Mesenchymal stem cell (in vitro differentiated cells and primary cell): Measurements from ENCODE around the gene OR52A1.
"Not testable (repeated sequence)": the region's sequence is repeated elsewhere in the genome, so short reads cannot be mapped to it uniquely, and the experiment has no call there.

Experiments used
- DNase-seq: peaks from one replicate; pipeline ENCODE4 v3.0.0-alpha.2; 2013
- H2AFZ ChIP-seq: one replicate; pipeline ENCODE4 v1.6.1; 2013; ENCODE audit warnings: low read depth, mild to moderate bottlenecking, control low read depth, inconsistent platforms, low read length, moderate library complexity
- H2AK5ac ChIP-seq: 2 replicates; pipeline ENCODE4 v1.6.1; 2013; ENCODE audit warnings: low read length, moderate library complexity, mild to moderate bottlenecking, inconsistent platforms; ENCODE audit not compliant: severe bottlenecking
- H2BK120ac ChIP-seq: one replicate; pipeline ENCODE4 v1.6.1; 2013; ENCODE audit warnings: low read depth, mild to moderate bottlenecking, inconsistent platforms, low read length, moderate library complexity
- H2BK12ac ChIP-seq, 2 experiments: one replicate each; pipeline ENCODE4 v1.6.1; 2013; ENCODE audit warnings: inconsistent platforms in 2 of 2, low read length in 2 of 2, mild to moderate bottlenecking in 2 of 2, moderate library complexity in 2 of 2, control low read depth in 1 of 2
- H2BK15ac ChIP-seq: one replicate; pipeline ENCODE4 v1.6.1; 2013; ENCODE audit warnings: mild to moderate bottlenecking, low read depth, inconsistent platforms; ENCODE audit not compliant: poor library complexity, severe bottlenecking
- H2BK5ac ChIP-seq: 2 replicates; pipeline ENCODE4 v1.6.1; 2013; ENCODE audit warnings: low read depth, mild to moderate bottlenecking, low read length, control low read depth, inconsistent platforms; ENCODE audit not compliant: poor library complexity, severe bottlenecking
- H3K14ac ChIP-seq, 2 experiments: one replicate each; pipeline ENCODE4 v1.6.1; 2013; ENCODE audit warnings: inconsistent platforms in 2 of 2, low read length in 2 of 2, control low read depth in 1 of 2, mild to moderate bottlenecking in 1 of 2, moderate library complexity in 1 of 2
- H3K18ac ChIP-seq, 2 experiments: one replicate each; pipeline ENCODE4 v1.6.1; 2013; ENCODE audit warnings: inconsistent platforms in 2 of 2, low read length in 2 of 2, control low read depth in 1 of 2, low read depth in 1 of 2, mild to moderate bottlenecking in 1 of 2
- H3K23ac ChIP-seq, 2 experiments: one replicate each; pipeline ENCODE4 v1.6.1; 2013; ENCODE audit warnings: inconsistent platforms in 2 of 2, low read length in 2 of 2, mild to moderate bottlenecking in 2 of 2, moderate library complexity in 2 of 2, control low read depth in 1 of 2
- H3K27ac ChIP-seq: 2 replicates; pipeline ENCODE4 v1.5.1; 2013; ENCODE audit warnings: mild to moderate bottlenecking, moderate library complexity, low read length, control low read depth, inconsistent platforms; ENCODE audit not compliant: poor library complexity, severe bottlenecking
- H3K27me3 ChIP-seq, 2 experiments: 2 replicates each; pipeline versions ENCODE4 v1.6.1 to v1.7.0; 2013; ENCODE audit warnings: low read length in 2 of 2, mild to moderate bottlenecking in 2 of 2, moderate library complexity in 2 of 2, control low read depth in 1 of 2, inconsistent platforms in 1 of 2; ENCODE audit not compliant: control insufficient read depth in 1 of 2, insufficient read depth in 1 of 2
- H3K36me3 ChIP-seq, 2 experiments: 2 replicates each; pipeline versions ENCODE4 v1.6.1 to v1.7.0; 2013; ENCODE audit warnings: low read length in 2 of 2, control low read depth in 1 of 2, inconsistent platforms in 1 of 2, low read depth in 1 of 2, mild to moderate bottlenecking in 1 of 2; ENCODE audit not compliant: insufficient read depth in 2 of 2, control insufficient read depth in 1 of 2
- H3K4ac ChIP-seq, 2 experiments: one replicate each; pipeline ENCODE4 v1.6.1; 2013; ENCODE audit warnings: inconsistent platforms in 2 of 2, low read length in 2 of 2, mild to moderate bottlenecking in 2 of 2, moderate library complexity in 2 of 2, control low read depth in 1 of 2, low read depth in 1 of 2
- H3K4me1 ChIP-seq: 2 replicates; pipeline ENCODE4 v1.6.1; 2013; ENCODE audit warnings: low read depth, low read length, control low read depth; ENCODE audit not compliant: control insufficient read depth, insufficient read depth
- H3K4me2 ChIP-seq: 2 replicates; pipeline ENCODE4 v1.6.1; 2013; ENCODE audit warnings: low read length, mild to moderate bottlenecking, inconsistent platforms; ENCODE audit not compliant: poor library complexity, severe bottlenecking
- H3K4me3 ChIP-seq, 2 experiments: 2 replicates each; pipeline versions ENCODE4 v1.5.1 to v1.7.0; 2013; ENCODE audit warnings: low read length in 2 of 2, mild to moderate bottlenecking in 2 of 2, control low read depth in 1 of 2, low read depth in 1 of 2; ENCODE audit not compliant: insufficient read depth in 1 of 2
- H3K79me1 ChIP-seq: replicated peaks from 2 replicates; pipeline ENCODE4 v1.6.1; 2013; ENCODE audit warnings: mild to moderate bottlenecking, control low read depth, low read length, inconsistent platforms; ENCODE audit not compliant: poor library complexity, severe bottlenecking
- H3K9ac ChIP-seq: 2 replicates; pipeline ENCODE4 v1.7.0; 2013; ENCODE audit warnings: mild to moderate bottlenecking, low read length, moderate library complexity
- H3K9me3 ChIP-seq: 2 replicates; pipeline ENCODE4 v1.7.0; 2013; ENCODE audit warnings: mild to moderate bottlenecking, low read length; ENCODE audit not compliant: control insufficient read depth
- H4K8ac ChIP-seq: one replicate; pipeline ENCODE4 v1.6.1; 2013; ENCODE audit warnings: inconsistent platforms, mild to moderate bottlenecking, low read length, moderate library complexity
- H4K91ac ChIP-seq: one replicate; pipeline ENCODE4 v1.6.1; 2013; ENCODE audit warnings: mild to moderate bottlenecking, low read length, inconsistent platforms
- WGBS: methylation state at CpG from one replicate; pipeline ENCODE4 v1.1.7; 2013; ENCODE audit warnings: mixed read lengths; 5-methylcytosine and 5-hydroxymethylcytosine counted together

OR52A1 gene

DNA sequence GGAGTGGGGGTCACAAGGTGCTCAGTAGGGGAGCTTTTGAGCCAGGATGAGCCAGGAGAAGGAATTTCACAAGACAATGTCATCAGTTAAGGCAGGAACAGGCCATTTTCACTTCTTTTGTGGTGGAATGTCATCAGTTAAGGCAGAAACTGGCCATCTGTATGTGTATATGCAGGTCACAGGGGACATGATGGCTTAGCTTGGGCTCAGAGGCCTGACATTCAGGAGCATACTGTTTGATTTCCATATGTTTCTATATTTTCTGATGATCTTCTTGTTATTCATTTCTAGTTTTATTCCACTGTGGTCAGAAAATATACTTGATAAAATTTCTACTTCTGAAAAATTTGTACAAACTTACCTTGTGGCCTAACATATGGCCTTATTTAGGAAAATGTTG lies 11.3 kb upstream of the OR52A1 start:
- H3K14ac ChIP-seq, H2AFZ ChIP-seq, H2BK120ac ChIP-seq, H3K9ac ChIP-seq, H3K4me3 ChIP-seq, H3K27me3 ChIP-seq, H2AK5ac ChIP-seq, H4K91ac ChIP-seq, H3K18ac ChIP-seq, H3K27ac ChIP-seq, H2BK12ac ChIP-seq, H3K4me1 ChIP-seq, H3K4ac ChIP-seq, H3K9me3 ChIP-seq, H3K4me2 ChIP-seq, H3K79me1 ChIP-seq, H3K23ac ChIP-seq, H3K36me3 ChIP-seq, H2BK5ac ChIP-seq, H4K8ac ChIP-seq, H2BK15ac ChIP-seq, DNase-seq: not testable (repeated sequence)

DNA sequence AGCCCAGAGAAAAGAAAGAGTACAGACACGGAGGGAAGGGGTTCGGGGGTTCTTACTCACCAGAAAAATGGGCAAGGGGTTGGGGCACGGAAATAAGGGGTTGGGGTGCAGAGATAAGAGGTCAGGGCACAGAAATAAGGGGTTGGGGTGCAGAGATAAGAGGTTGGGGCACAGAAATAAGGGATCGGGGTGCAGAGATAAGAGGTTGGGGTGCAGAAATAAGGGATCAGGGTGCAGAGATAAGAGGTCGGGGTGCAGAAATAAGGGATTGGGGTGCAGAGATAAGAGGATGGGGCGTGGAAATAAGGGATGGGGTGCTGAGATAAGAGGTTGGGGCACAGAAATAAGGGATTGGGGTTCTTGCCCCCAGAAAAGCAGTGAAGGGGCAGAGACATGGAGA lies 10.2 kb upstream of the OR52A1 start:
- not testable (repeated sequence) for H3K4ac ChIP-seq, H3K27ac ChIP-seq, H3K9ac ChIP-seq, H2BK120ac ChIP-seq, H3K9me3 ChIP-seq, H4K91ac ChIP-seq, H3K4me3 ChIP-seq, H2AK5ac ChIP-seq, DNase-seq, H3K27me3 ChIP-seq, H3K36me3 ChIP-seq, H3K18ac ChIP-seq, H2AFZ ChIP-seq, H3K23ac ChIP-seq, H2BK5ac ChIP-seq, H3K4me1 ChIP-seq, H2BK12ac ChIP-seq, H3K4me2 ChIP-seq, H4K8ac ChIP-seq, H3K14ac ChIP-seq, H2BK15ac ChIP-seq, H3K79me1 ChIP-seq
- WGBS, result 76% methylated on average over 6 of the region's 6 CpGs

DNA sequence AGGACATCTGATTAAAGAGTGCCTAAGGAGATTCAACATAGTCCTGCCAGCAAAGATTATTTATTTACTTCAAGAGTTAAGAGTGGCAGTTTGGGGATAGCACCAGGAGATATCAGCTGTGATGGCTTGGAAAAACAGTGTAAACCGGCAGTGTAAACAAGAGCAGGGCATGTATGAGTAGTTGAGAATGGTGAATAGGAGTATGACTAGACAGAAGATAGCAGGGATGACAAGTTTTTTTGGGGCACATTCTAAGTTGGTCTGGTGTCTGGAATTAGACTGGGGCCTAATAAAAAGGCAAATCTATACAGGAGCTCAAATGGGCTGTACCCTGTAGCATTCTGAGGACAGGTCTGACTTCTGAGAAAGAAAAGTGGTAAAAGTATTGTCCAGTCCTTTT lies 6.5 kb upstream of the OR52A1 start:
- not testable (repeated sequence) for H3K4me2 ChIP-seq, H3K27ac ChIP-seq
- 92% methylated on average over 1 of the region's 1 CpG for WGBS

DNA sequence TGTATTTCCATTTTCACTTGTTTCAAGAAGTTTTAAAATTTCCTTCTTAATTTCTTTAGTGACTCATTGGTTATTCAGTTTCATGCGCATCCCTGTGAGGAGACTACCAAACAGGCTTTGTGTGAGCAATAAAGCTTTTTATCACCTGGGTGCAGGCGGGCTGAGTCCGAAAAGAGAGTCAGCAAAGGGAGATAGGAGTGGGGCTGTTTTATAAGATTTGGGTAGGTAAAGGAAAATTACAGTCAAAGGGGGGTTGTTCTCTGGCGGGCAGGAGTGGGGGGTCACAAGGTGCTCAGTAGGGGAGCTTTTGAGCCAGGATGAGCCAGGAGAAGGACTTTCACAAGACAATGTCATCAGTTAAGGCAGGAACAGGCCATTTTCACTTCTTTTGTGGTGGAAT lies 5.7 kb upstream of the OR52A1 start:
- not testable (repeated sequence) for H2AFZ ChIP-seq, H3K18ac ChIP-seq, H2AK5ac ChIP-seq, H3K4me3 ChIP-seq, H3K36me3 ChIP-seq, H3K23ac ChIP-seq, H3K4ac ChIP-seq, H3K27me3 ChIP-seq, H3K4me1 ChIP-seq, H2BK5ac ChIP-seq, H2BK120ac ChIP-seq, H2BK15ac ChIP-seq, H3K27ac ChIP-seq, H4K8ac ChIP-seq, DNase-seq, H4K91ac ChIP-seq, H3K4me2 ChIP-seq, H3K9ac ChIP-seq, H2BK12ac ChIP-seq, H3K14ac ChIP-seq, H3K79me1 ChIP-seq, H3K9me3 ChIP-seq
- WGBS, result 95% methylated on average over 4 of the region's 4 CpGs

More for the DNA sequence above, 6.5 kb upstream of the OR52A1 start:
- H3K36me3 ChIP-seq, H4K8ac ChIP-seq, H2AK5ac ChIP-seq, H2BK5ac ChIP-seq, H3K14ac ChIP-seq, DNase-seq, H2BK15ac ChIP-seq, H4K91ac ChIP-seq, H2BK12ac ChIP-seq, H3K4ac ChIP-seq, H3K4me3 ChIP-seq, H3K27me3 ChIP-seq, H3K79me1 ChIP-seq, H3K18ac ChIP-seq, H3K9ac ChIP-seq, H2BK120ac ChIP-seq, H3K23ac ChIP-seq, H2AFZ ChIP-seq, H3K4me1 ChIP-seq, H3K9me3 ChIP-seq: not testable (repeated sequence)
